ENCODE data around the gene MTERF1.

GRCh38 chr7:91911121-91911520 lies 30.6 kb upstream of the MTERF1 start:
- no peak for TF ChIP-seq CTCF (IDR thresholded peaks at IDR 0.05)
- TF ChIP-seq POLR2A (IDR thresholded peaks at IDR 0.05): no peak
